Lower leg skin (tissue), 4 donors: ENCODE measurements around the gene SFMBT2. TPM values are rescaled to one million over a fixed set of nuclear protein-coding genes. Genes with fewer than 3 reads are reported as not detected.
"Not testable (repeated sequence)": the region's sequence is repeated elsewhere in the genome, so short reads cannot be mapped to it uniquely, and the experiment has no call there.

ENCODE experiments used
- DNase-seq, 2 donors: peaks; one replicate each; pipeline ENCODE4 v3.0.0-alpha.2; 2019; ENCODE audit warnings: low spot score in 2 of 2
- H3K4me3 ChIP-seq: fragments of 200-600 bp; sonication (generic); 2 replicates; pipeline ENCODE4 v1.5.1; 2017; ENCODE audit warnings: mild to moderate bottlenecking, low read depth; ENCODE audit not compliant: poor library complexity, severe bottlenecking
- CTCF ChIP-seq, 3 donors: fragments of 450-650 bp; IDR thresholded peaks; one replicate each; pipeline ENCODE4 v1.5.1; 2016; ENCODE audit warnings: antibody characterized with exemption in 3 of 3, mild to moderate bottlenecking in 3 of 3, moderate library complexity in 2 of 3
- POLR2A ChIP-seq, 2 donors: fragments of 450-650 bp; IDR thresholded peaks; one replicate each; pipeline ENCODE4 v1.6.1; 2016 to 2017; ENCODE audit warnings: antibody characterized with exemption in 2 of 2, mild to moderate bottlenecking in 1 of 2, moderate library complexity in 1 of 2
- WGBS, 2 donors: methylation state at CpG; one replicate each; pipeline ENCODE4 v1.1.5; 2018; 5-methylcytosine and 5-hydroxymethylcytosine counted together
- intact Hi-C: fragments of 100-400 bp; cut with DNase I; formaldehyde crosslinking; loops from one replicate; pipeline ENCODE4 v1.15.0; 2023; ENCODE audit warnings: low total_unique reads
- total RNA-seq, 4 donors: library from RNA; depleted of rRNA; stranded (reverse); fragments of >200 nt; gene quantifications; one replicate each; pipeline ENCODE4 v1.1.0, GENCODE V29; 2016

SFMBT2 gene
- total RNA-seq, 4 donors from 2014 or later = 0.42 to 3.3 (median 1.9) TPM

GRCh38 chr10:7400068-7400715, 10.6 kb downstream of the SFMBT2 start:
- H3K4me3 ChIP-seq = no peak overlapping the region
- intact Hi-C loops = no loop called here
- TF ChIP-seq CTCF (IDR thresholded peaks at IDR 0.05) (no peak), POLR2A (IDR thresholded peaks at IDR 0.05) (no peak)
- WGBS, 2 donors = 84 to 86% methylated on average over 10 of the region's 10 CpGs
- DNase-seq = no peak

- TF ChIP-seq CTCF (IDR thresholded peaks at IDR 0.05) = no peak
- TF ChIP-seq POLR2A (IDR thresholded peaks at IDR 0.05) = no peak
- no peak overlapping the region for H3K4me3 ChIP-seq
- 91 to 96% methylated on average over 3 of the region's 3 CpGs for WGBS, 2 donors
- intact Hi-C loops = no loop called here
- DNase-seq = no peak
These were observed 11.3 kb downstream of the SFMBT2 start for GRCh38 chr10:7399533-7399932.

GRCh38 chr10:7397049-7398035, 13.5 kb downstream of the SFMBT2 start:
- WGBS, 2 donors = 82 to 84% methylated on average over 17 of the region's 17 CpGs
- no peak overlapping the region for H3K4me3 ChIP-seq
- intact Hi-C loops = no loop called here
- no peak for DNase-seq
- TF ChIP-seq CTCF (IDR thresholded peaks at IDR 0.05) (no peak), POLR2A (IDR thresholded peaks at IDR 0.05) (no peak)

GRCh38 chr10:7392301-7392700, 18.5 kb downstream of the SFMBT2 start:
- DNase-seq, intact Hi-C loops: not testable (repeated sequence)
- WGBS, 2 donors = 88 to 91% methylated on average over 5 of the region's 5 CpGs

GRCh38 chr10:7391748-7392147, 19.1 kb downstream of the SFMBT2 start:
- DNase-seq = no peak
- H3K4me3 ChIP-seq = no peak overlapping the region
- TF ChIP-seq CTCF (IDR thresholded peaks at IDR 0.05) = no peak
- no peak for TF ChIP-seq POLR2A (IDR thresholded peaks at IDR 0.05)
- 89 to 92% methylated on average over 6 of the region's 6 CpGs for WGBS, 2 donors
- intact Hi-C loops = no loop called here

More at GRCh38 chr10:7392301-7392700, 18.5 kb downstream of the SFMBT2 start:
- H3K4me3 ChIP-seq = not testable (repeated sequence)

GRCh38 chr10:7390689-7391110, 20.1 kb downstream of the SFMBT2 start:
- DNase-seq, H3K4me3 ChIP-seq, intact Hi-C loops: not testable (repeated sequence)
- 89 to 91% methylated on average over 6 of the region's 6 CpGs for WGBS, 2 donors
